DND-41 (cell line): ENCODE measurements around the gene FRMD7.

Experiments
- ATAC-seq: fragments of 200-7000 bp; cut with Tn5 transposase; 3 replicates; pipeline ENCODE4 v1.9.1; 2021; ENCODE audit warnings: low read depth; ENCODE audit not compliant: insufficient read depth
- DNase-seq: peaks from one replicate; pipeline ENCODE4 v3.0.0-alpha.2; 2020
- H2AFZ ChIP-seq: 2 replicates; pipeline ENCODE4 v1.6.0; 2012; ENCODE audit warnings: low read depth, low read length
- H3K27ac ChIP-seq: 2 replicates; pipeline ENCODE4 v1.5.1; 2012; ENCODE audit warnings: low read length, inconsistent platforms
- H3K27me3 ChIP-seq: fragments of 200-600 bp; sonication (generic); 2 replicates; pipeline ENCODE4 v1.6.0; 2012; ENCODE audit warnings: low read length, mild to moderate bottlenecking, inconsistent platforms; ENCODE audit not compliant: insufficient read depth, poor library complexity
- H3K36me3 ChIP-seq: 2 replicates; pipeline ENCODE4 v1.5.1; 2012; ENCODE audit warnings: low read length, inconsistent platforms; ENCODE audit not compliant: insufficient read depth
- H3K4me1 ChIP-seq: 2 replicates; pipeline ENCODE4 v1.5.1; 2012; ENCODE audit warnings: mild to moderate bottlenecking, low read length; ENCODE audit not compliant: insufficient read depth
- H3K4me2 ChIP-seq: 2 replicates; pipeline ENCODE4 v1.6.0; 2012; ENCODE audit warnings: mild to moderate bottlenecking, moderate library complexity, low read length, inconsistent platforms; ENCODE audit not compliant: insufficient read depth
- H3K4me3 ChIP-seq, 2 experiments: fragments of 200-600 bp in 1 of 2; shearing (Covaris generic) in 1 of 2; 2 replicates each; pipeline ENCODE4 v1.5.1; 2012 to 2016; ENCODE audit warnings: inconsistent platforms in 2 of 2, low read length in 2 of 2, mild to moderate bottlenecking in 2 of 2, low read depth in 1 of 2, moderate library complexity in 1 of 2
- H3K79me2 ChIP-seq: 2 replicates; pipeline ENCODE4 v1.6.0; 2012; ENCODE audit warnings: low read length, inconsistent platforms; ENCODE audit not compliant: insufficient read depth
- H3K9ac ChIP-seq: 2 replicates; pipeline ENCODE4 v1.6.0; 2012; ENCODE audit warnings: low read depth, mild to moderate bottlenecking, inconsistent platforms, low read length, moderate library complexity
- H3K9me3 ChIP-seq: 2 replicates; pipeline ENCODE4 v1.5.1; 2012; ENCODE audit warnings: low read length, moderate library complexity, mild to moderate bottlenecking, inconsistent platforms; ENCODE audit not compliant: insufficient read depth, severe bottlenecking
- H4K20me1 ChIP-seq: 2 replicates; pipeline ENCODE4 v1.6.0; 2012; ENCODE audit warnings: low read length; ENCODE audit not compliant: insufficient read depth
- CTCF ChIP-seq: IDR thresholded peaks from 2 replicates; pipeline ENCODE4 v1.5.1; 2012; ENCODE audit warnings: borderline replicate concordance, low read length, moderate library complexity, mild to moderate bottlenecking; ENCODE audit not compliant: poor library complexity, severe bottlenecking; ENCODE audit errors: extremely low read depth
- EZH2 ChIP-seq: IDR thresholded peaks from 3 replicates; pipeline ENCODE4 v1.6.1; 2012; ENCODE audit warnings: borderline replicate concordance, low read depth, mild to moderate bottlenecking, moderate library complexity, low read length, inconsistent platforms; ENCODE audit not compliant: severe bottlenecking

Gene FRMD7

GRCh38 chrX:132153166-132153565 lies 25.3 kb upstream of the FRMD7 start:
- H3K27ac ChIP-seq, result no peak overlapping the region
- no peaks in the 10 kb centered on the region for H3K36me3 ChIP-seq
- H3K4me3 ChIP-seq, result no peak overlapping the region
- no peak overlapping the region for H3K4me2 ChIP-seq
- no peaks in the 10 kb centered on the region for H4K20me1 ChIP-seq
- no peak for DNase-seq
- H3K4me1 ChIP-seq, result no peaks in the 10 kb centered on the region
- TF ChIP-seq CTCF, result no peak
- no peak for TF ChIP-seq EZH2
- no peak overlapping the region for H3K9ac ChIP-seq
- H3K79me2 ChIP-seq, result no peaks in the 10 kb centered on the region
- ATAC-seq, result no peak
- H3K9me3 ChIP-seq, result no peaks in the 10 kb centered on the region
- no peak overlapping the region for H2AFZ ChIP-seq
- H3K27me3 ChIP-seq, result no peaks in the 10 kb centered on the region

- Histone ChIP-seq H3K79me2 (no peaks in the 10 kb centered on the region), H3K4me2 (no peak overlapping the region), H3K9ac (no peak overlapping the region), H2AFZ (no peak overlapping the region), H3K36me3 (no peaks in the 10 kb centered on the region), H3K9me3 (no peaks in the 10 kb centered on the region), H3K4me3 (no peak overlapping the region), H4K20me1 (no peaks in the 10 kb centered on the region), H3K27me3 (no peaks in the 10 kb centered on the region), H3K27ac (no peak overlapping the region), H3K4me1 (no peaks in the 10 kb centered on the region)
- ATAC-seq (no peak), DNase-seq (no peak)
- TF ChIP-seq CTCF (no peak), EZH2 (no peak)
Measured at GRCh38 chrX:132146456-132146855, 18.6 kb upstream of the FRMD7 start.

- no peak for TF ChIP-seq CTCF
- no peak for TF ChIP-seq EZH2
- ATAC-seq (no peak), DNase-seq (no peak)
- Histone ChIP-seq H4K20me1 (no peaks in the 10 kb centered on the region), H3K4me2 (no peak overlapping the region), H3K27me3 (no peaks in the 10 kb centered on the region), H3K4me1 (no peaks in the 10 kb centered on the region), H3K79me2 (no peaks in the 10 kb centered on the region), H3K9ac (no peak overlapping the region), H3K36me3 (no peaks in the 10 kb centered on the region), H2AFZ (no peak overlapping the region), H3K9me3 (no peaks in the 10 kb centered on the region), H3K27ac (no peak overlapping the region), H3K4me3 (no peak overlapping the region)
Measured at GRCh38 chrX:132144061-132144460, 16.2 kb upstream of the FRMD7 start.

- no peaks in the 10 kb centered on the region for H4K20me1 ChIP-seq
- H3K36me3 ChIP-seq, result no peaks in the 10 kb centered on the region
- no peak overlapping the region for H2AFZ ChIP-seq
- DNase-seq, result no peak
- H3K4me3 ChIP-seq, result no peak overlapping the region
- no peak overlapping the region for H3K4me2 ChIP-seq
- ATAC-seq, result no peak
- H3K9me3 ChIP-seq, result no peaks in the 10 kb centered on the region
- H3K27me3 ChIP-seq, result no peaks in the 10 kb centered on the region
- H3K27ac ChIP-seq, result no peak overlapping the region
- no peaks in the 10 kb centered on the region for H3K79me2 ChIP-seq
- no peak overlapping the region for H3K9ac ChIP-seq
- TF ChIP-seq EZH2 (no peak), CTCF (no peak)
- no peaks in the 10 kb centered on the region for H3K4me1 ChIP-seq
Measured at GRCh38 chrX:132125906-132126305, 1.9 kb downstream of the FRMD7 start.
